ENCODE data around the gene TSPAN31.

The TSPAN31 gene

DNA sequence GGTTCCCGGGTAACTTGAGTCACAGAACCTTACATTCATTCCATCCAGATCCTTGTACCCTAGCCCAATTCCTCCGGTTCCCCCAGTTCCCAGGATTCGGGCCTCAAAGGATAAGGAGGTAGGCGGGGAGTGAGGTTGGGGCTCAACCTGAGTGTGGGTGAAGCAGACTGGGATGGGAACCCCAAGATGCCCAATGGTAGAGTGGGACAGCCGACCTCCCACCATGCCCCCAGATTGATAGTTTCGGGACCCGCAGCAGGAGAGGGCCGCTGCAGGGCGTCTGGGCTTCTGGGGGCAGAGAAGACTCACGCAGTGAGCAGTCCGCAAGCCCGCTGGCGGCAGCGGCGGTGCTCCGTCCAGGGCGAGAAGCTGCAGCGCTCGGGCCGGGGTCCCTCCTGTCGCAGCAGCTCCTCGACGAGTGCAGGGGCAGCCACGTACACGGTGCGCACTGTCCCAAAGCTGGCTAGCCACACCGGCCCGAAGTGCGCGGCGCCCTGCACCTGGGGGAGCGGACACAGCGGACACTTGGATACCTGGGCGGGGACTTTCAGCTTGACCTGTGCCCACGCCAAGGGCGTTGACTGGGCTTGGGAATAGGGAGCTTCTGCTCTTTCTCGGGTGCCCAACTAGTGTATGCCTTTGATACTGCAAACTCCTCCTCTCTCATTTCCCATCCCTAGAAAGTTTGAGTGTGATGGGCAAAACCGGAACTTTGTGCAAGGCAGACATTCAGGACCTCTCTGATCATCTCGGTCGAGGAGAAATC, 21.0 kb downstream of the TSPAN31 start:
- no peak for DNase-seq (ENCODE audit: low read depth)
- peak overlapping the region; percentile 63 for H3K4me3 ChIP-seq (ENCODE audit: low read depth, low read length)
- TF ChIP-seq, protein P1, sequence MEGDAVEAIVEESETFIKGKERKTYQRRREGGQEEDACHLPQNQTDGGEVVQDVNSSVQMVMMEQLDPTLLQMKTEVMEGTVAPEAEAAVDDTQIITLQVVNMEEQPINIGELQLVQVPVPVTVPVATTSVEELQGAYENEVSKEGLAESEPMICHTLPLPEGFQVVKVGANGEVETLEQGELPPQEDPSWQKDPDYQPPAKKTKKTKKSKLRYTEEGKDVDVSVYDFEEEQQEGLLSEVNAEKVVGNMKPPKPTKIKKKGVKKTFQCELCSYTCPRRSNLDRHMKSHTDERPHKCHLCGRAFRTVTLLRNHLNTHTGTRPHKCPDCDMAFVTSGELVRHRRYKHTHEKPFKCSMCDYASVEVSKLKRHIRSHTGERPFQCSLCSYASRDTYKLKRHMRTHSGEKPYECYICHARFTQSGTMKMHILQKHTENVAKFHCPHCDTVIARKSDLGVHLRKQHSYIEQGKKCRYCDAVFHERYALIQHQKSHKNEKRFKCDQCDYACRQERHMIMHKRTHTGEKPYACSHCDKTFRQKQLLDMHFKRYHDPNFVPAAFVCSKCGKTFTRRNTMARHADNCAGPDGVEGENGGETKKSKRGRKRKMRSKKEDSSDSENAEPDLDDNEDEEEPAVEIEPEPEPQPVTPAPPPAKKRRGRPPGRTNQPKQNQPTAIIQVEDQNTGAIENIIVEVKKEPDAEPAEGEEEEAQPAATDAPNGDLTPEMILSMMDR (IDR thresholded peaks at IDR 0.05; ENCODE audit: insufficient read depth, low read depth, low read length, missing control alignments) = no peak

DNA sequence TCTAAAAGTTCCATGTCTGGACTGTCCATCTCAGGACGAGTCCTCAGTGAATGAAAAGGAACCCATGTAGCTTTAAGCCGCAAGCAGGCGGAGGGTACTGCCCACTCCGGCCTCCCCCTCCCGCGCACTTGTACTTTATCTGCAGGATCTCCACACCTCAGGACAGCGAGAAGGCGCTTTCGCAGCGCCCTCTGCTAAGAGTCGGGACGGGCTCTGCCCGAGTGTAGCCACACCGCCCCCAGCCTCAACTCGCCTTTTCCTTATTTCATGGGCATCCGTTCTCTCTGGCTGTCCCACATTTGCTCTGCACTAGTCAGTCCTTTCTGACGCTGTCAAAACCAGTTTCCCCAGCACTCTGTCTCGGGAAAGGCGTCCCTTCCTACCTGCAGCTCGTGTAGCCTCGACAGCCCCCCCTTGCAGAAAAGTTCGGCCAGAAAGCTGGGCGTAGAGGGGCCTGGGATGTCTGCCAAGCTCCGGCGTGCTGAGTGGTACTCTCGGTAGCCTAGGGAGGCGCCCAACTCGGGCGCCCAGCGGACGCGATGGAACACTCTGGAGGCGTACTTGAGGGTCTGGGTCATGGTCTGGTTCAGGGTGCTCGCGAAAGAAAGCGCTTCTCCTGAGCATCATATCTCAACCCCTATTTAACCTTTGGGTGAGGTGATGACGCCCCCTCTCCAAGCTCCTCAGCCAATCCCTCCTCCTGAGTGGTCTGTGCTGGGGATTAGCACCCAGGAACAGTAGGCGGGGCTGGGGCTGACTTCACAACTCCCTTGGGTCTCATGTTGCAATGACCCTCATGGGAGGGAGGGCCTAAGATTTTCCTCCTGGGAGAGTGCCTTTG, 21.8 kb downstream of the TSPAN31 start, which contains the start of gene CYP27B1:
CYP27B1 (minus strand) TSS at position 615 of the 841 bp plus-strand sequence; CDS start at position 578, 37 bp downstream.
- H3K4me3 ChIP-seq (ENCODE audit: low read depth, low read length) = no peak within 1 kb of the TSS; the same call in 1 of the 2 replicates
- TF ChIP-seq, protein P1 (IDR thresholded peaks at IDR 0.05; ENCODE audit: insufficient read depth, low read depth, low read length, missing control alignments) = no peak
- DNase-seq (ENCODE audit: low read depth) = no peak

DNA sequence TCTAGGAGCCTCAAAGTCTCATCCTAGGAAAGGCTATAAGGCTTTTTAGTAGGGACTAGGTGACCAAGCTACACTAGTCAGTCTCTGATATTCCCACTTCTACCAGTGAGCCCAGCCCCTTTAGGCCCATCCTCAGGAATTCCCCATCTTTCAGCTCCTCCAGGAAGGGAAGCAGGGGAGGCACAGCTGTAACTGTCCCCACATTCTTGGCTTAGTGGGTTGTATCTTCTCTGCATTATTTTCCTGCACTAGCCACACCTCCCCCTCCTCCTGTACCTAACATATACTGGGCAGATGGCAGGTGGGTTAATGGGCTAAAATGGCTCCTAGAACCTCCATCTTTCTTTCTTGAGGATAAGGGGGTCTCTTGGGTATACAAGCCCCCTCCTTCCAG, 22.5 kb downstream of the TSPAN31 start:
- no peak for DNase-seq (ENCODE audit: low read depth)
- TF ChIP-seq, protein P1 (IDR thresholded peaks at IDR 0.05; ENCODE audit: insufficient read depth, low read depth, low read length, missing control alignments) = no peak
- H3K4me3 ChIP-seq (ENCODE audit: low read depth, low read length) = no peak overlapping the region

DNA sequence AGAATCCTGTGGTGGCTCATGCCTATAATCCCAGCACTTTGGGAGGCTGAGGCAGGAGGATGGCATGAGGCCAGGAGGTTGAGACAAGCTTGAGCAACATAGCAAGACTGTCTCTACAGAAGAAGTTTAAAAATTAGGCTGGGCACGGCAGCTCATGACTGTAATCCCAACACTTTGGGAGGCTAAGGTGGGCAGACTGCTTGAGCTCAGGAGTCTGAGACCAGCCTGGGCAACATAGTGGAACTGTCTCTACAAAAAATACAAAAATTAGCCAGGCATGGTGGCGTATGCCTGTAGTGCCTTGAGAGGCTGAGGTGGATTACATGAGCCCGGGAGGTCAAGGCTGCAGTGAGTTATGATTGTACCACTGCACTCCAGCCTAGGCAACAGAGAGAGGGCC, 23.0 kb downstream of the TSPAN31 start:
- DNase-seq (ENCODE audit: low read depth) = no peak
- no peak overlapping the region for H3K4me3 ChIP-seq (ENCODE audit: low read depth, low read length)
- TF ChIP-seq, protein P1 (IDR thresholded peaks at IDR 0.05; ENCODE audit: insufficient read depth, low read depth, low read length, missing control alignments) = no peak

DNA sequence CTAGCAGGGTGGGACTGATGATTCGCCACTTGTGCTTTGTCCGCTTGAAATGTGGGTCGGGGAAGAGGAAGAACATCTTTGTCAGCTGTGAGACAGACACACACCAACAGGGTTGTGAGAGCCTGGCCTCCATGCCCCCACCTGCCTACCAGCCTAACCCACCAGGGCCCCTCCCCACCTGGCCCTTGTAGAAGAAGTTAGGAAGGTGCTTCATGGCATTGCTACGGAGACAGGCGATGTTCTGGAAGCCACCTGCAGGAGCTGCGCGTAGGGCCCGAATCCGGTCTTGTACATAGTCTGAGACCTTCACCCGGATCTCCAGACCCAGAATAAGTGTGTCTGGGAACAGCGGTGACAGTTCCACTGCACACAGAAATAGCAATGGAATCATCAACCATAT, 24.8 kb downstream of the TSPAN31 start:
- TF ChIP-seq, protein P1 (IDR thresholded peaks at IDR 0.05; ENCODE audit: insufficient read depth, low read depth, low read length, missing control alignments) = no peak
- H3K4me3 ChIP-seq (ENCODE audit: low read depth, low read length) = no peak overlapping the region
- DNase-seq (ENCODE audit: low read depth) = no peak

GRCh38 chr12:57770734-57771133, 25.9 kb downstream of the TSPAN31 start:
- no peak overlapping the region for H3K4me3 ChIP-seq (ENCODE audit: low read depth, low read length)
- DNase-seq (ENCODE audit: low read depth) = no peak
- TF ChIP-seq, protein P1 (IDR thresholded peaks at IDR 0.05; ENCODE audit: insufficient read depth, low read depth, low read length, missing control alignments) = no peak
